ENCODE results near the gene CCDC158. TPM values are rescaled to one million over a fixed set of nuclear protein-coding genes. Genes with fewer than 3 reads are reported as not detected.

Gene CCDC158
- total RNA-seq, 2 experiments from 2014 or later = not detected

DNA sequence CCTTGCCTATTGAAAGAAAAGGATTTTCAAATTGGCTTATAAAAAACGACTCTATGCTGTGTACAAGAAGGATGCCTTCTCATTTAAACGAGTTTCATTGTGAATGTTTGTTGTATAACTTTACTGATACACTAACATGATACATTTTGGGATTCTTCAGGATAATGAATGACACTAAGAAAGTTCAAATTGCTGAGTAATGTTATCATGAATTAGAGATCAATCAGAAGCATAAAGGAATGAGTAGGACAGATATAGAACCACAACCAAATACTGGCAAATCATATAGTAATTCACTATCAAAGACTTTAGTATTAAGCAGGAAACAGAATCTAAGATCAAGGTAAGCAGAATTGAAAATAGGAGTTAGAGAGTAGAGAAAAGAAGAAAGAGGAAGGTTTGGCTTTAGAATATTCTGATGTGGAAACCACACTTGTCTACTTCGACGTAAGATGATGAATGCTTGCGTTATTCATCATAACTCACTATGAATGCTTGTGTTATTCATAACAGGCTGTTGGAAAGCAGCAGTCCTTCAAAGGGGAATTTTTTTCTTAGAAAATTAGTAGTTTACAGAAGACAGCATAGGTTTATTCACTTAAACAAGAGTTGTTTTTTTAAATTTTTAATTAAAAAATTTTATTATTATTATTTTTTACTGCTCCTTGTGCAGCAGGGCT lies 13.4 kb downstream of the CCDC158 start:
- Histone ChIP-seq H3K9me3 (ENCODE audit: low read length) (no peaks in the 10 kb centered on the region), H2AFZ (ENCODE audit: low read length) (no peak overlapping the region), H3K27ac (ENCODE audit: low read depth, low read length, poor library complexity, severe bottlenecking) (no peak overlapping the region), H3K36me3 (ENCODE audit: insufficient read depth, low read length) (no peaks in the 10 kb centered on the region), H3K4me3 (ENCODE audit: low read depth, low read length, poor library complexity, severe bottlenecking) (no peak overlapping the region), H3K9me2 (ENCODE audit: insufficient read depth, low read length) (no peaks in the 10 kb centered on the region), H4K20me1 (ENCODE audit: insufficient read depth, low read length) (no peaks in the 10 kb centered on the region), H3K4me2 (ENCODE audit: low read length) (no peak overlapping the region), H3K4me1 (ENCODE audit: insufficient read depth, low read length, poor library complexity, severe bottlenecking) (no peaks in the 10 kb centered on the region), H3K79me2 (ENCODE audit: insufficient read depth, low read depth, low read length) (no peaks in the 10 kb centered on the region)
- DNase-seq (ENCODE audit: low spot score) = no peak
- intact Hi-C loops (cut with micrococcal nuclease; ENCODE audit: unreplicated experiment) = no loop called here
- TF ChIP-seq, protein P1, sequence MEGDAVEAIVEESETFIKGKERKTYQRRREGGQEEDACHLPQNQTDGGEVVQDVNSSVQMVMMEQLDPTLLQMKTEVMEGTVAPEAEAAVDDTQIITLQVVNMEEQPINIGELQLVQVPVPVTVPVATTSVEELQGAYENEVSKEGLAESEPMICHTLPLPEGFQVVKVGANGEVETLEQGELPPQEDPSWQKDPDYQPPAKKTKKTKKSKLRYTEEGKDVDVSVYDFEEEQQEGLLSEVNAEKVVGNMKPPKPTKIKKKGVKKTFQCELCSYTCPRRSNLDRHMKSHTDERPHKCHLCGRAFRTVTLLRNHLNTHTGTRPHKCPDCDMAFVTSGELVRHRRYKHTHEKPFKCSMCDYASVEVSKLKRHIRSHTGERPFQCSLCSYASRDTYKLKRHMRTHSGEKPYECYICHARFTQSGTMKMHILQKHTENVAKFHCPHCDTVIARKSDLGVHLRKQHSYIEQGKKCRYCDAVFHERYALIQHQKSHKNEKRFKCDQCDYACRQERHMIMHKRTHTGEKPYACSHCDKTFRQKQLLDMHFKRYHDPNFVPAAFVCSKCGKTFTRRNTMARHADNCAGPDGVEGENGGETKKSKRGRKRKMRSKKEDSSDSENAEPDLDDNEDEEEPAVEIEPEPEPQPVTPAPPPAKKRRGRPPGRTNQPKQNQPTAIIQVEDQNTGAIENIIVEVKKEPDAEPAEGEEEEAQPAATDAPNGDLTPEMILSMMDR (conservative IDR thresholded peaks at IDR 0.05; ENCODE audit: low read length) = no peak
- TF ChIP-seq EZH2phosphoT487 (IDR thresholded peaks at IDR 0.05; ENCODE audit: borderline replicate concordance, low read depth, low read length) = no peak
- no TSS peak for BruUV-seq (replicated peaks)
- ChIA-PET CTCF (ENCODE audit: unreplicated experiment) (no interaction called here), POLR2A (no interaction called here)

DNA sequence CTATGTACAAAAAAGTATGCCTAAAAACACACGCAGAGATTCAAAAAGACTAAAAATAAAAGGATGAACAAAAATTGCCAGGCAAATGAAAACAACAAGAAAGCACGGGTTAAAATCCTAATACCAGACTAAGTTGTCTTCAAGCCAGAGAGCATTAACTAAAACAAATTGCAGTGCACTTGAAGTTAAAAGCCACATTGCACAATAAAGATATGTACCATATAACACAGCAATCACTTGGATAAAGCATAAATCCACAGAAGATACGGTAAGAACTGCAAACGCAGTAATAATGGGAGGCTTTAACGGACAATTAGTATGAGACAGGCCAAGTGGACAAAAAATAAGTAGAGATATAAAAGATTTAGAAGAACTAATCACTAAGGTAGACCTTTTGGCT lies 14.9 kb downstream of the CCDC158 start:
- no peak for TF ChIP-seq EZH2phosphoT487 (IDR thresholded peaks at IDR 0.05; ENCODE audit: borderline replicate concordance, low read depth, low read length)
- TF ChIP-seq, protein P1 (conservative IDR thresholded peaks at IDR 0.05; ENCODE audit: low read length) = no peak
- Histone ChIP-seq H3K79me2 (ENCODE audit: insufficient read depth, low read depth, low read length) (no peaks in the 10 kb centered on the region), H3K4me3 (ENCODE audit: low read depth, low read length, poor library complexity, severe bottlenecking) (no peak overlapping the region), H3K36me3 (ENCODE audit: insufficient read depth, low read length) (no peaks in the 10 kb centered on the region), H3K27ac (ENCODE audit: low read depth, low read length, poor library complexity, severe bottlenecking) (no peak overlapping the region), H3K4me1 (ENCODE audit: insufficient read depth, low read length, poor library complexity, severe bottlenecking) (no peaks in the 10 kb centered on the region), H3K4me2 (ENCODE audit: low read length) (no peak overlapping the region), H2AFZ (ENCODE audit: low read length) (no peak overlapping the region), H3K9me2 (ENCODE audit: insufficient read depth, low read length) (no peaks in the 10 kb centered on the region), H4K20me1 (ENCODE audit: insufficient read depth, low read length) (no peaks in the 10 kb centered on the region), H3K9me3 (ENCODE audit: low read length) (no peaks in the 10 kb centered on the region)
- DNase-seq (ENCODE audit: low spot score) = no peak
- POLR2A ChIA-PET = no interaction called here
- CTCF ChIA-PET (ENCODE audit: unreplicated experiment) = no interaction called here
- BruUV-seq (replicated peaks) = no TSS peak
- intact Hi-C loops (cut with micrococcal nuclease; ENCODE audit: unreplicated experiment) = no loop called here

DNA sequence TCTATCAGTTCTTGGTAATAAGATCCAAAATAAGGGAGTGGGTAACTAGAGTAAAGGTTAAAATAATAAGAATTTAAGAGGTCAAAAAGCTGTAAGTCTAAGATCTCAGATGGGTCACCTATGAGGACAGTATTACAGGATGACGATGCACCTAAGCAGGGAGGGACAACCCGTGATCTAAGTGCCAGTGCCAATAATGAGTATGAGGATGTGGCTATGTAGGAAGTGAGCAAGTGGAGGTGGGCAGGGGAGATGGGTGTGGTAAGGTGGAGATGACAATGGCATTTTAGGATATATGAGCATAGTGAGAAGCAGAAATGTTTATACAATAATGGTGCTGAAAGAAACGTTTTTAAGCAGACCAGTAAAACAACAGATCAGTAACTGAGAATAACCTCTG lies 19.3 kb downstream of the CCDC158 start:
- no TSS peak for BruUV-seq (replicated peaks)
- ChIA-PET POLR2A (no interaction called here), CTCF (ENCODE audit: unreplicated experiment) (no interaction called here)

More for the DNA sequence above, 19.3 kb downstream of the CCDC158 start:
- Histone ChIP-seq H2AFZ (ENCODE audit: low read length) (no peak overlapping the region), H3K4me1 (ENCODE audit: insufficient read depth, low read length, poor library complexity, severe bottlenecking) (no peaks in the 10 kb centered on the region), H4K20me1 (ENCODE audit: insufficient read depth, low read length) (no peaks in the 10 kb centered on the region), H3K4me3 (ENCODE audit: low read depth, low read length, poor library complexity, severe bottlenecking) (no peak overlapping the region), H3K9me2 (ENCODE audit: insufficient read depth, low read length) (no peaks in the 10 kb centered on the region), H3K4me2 (ENCODE audit: low read length) (no peak overlapping the region), H3K27ac (ENCODE audit: low read depth, low read length, poor library complexity, severe bottlenecking) (no peak overlapping the region), H3K79me2 (ENCODE audit: insufficient read depth, low read depth, low read length) (no peaks in the 10 kb centered on the region), H3K9me3 (ENCODE audit: low read length) (no peaks in the 10 kb centered on the region), H3K36me3 (ENCODE audit: insufficient read depth, low read length) (no peaks in the 10 kb centered on the region)
- intact Hi-C loops (cut with micrococcal nuclease; ENCODE audit: unreplicated experiment) = no loop called here
- no peak for DNase-seq (ENCODE audit: low spot score)
- no peak for TF ChIP-seq EZH2phosphoT487 (IDR thresholded peaks at IDR 0.05; ENCODE audit: borderline replicate concordance, low read depth, low read length)
- TF ChIP-seq, protein P1 (conservative IDR thresholded peaks at IDR 0.05; ENCODE audit: low read length) = no peak
